Stromal cell of bone marrow (primary cell): ENCODE measurements around the gene GLI2.
A peak's percentile ranks its signal among the peaks of the same experiment; 100 is the strongest.

Source experiments
- DNase-seq: peaks from one replicate; pipeline ENCODE4 v3.0.0-alpha.2; 2012; ENCODE audit warnings: low read depth

The GLI2 gene

DNA sequence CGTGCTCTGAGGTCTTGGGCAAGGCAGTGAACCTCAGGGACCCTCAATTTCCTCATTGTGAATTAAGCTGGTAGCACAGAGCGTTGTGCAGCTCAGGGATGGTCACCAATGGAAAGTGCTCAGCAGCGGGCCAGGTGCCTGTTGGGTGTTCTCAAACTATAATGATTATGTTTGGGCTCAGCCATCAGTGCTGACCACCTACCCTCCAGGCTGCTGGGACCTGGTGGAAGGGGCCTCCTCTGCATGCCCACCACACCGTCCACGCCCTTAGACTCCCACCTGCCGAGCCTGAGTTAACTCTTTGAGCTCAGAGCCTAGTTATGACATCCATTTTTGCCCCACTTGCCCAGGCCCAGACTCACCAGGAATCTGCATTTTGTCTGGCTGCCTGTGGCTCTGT, 35.0 kb downstream of the GLI2 start:
- DNase-seq, result no peak

DNA sequence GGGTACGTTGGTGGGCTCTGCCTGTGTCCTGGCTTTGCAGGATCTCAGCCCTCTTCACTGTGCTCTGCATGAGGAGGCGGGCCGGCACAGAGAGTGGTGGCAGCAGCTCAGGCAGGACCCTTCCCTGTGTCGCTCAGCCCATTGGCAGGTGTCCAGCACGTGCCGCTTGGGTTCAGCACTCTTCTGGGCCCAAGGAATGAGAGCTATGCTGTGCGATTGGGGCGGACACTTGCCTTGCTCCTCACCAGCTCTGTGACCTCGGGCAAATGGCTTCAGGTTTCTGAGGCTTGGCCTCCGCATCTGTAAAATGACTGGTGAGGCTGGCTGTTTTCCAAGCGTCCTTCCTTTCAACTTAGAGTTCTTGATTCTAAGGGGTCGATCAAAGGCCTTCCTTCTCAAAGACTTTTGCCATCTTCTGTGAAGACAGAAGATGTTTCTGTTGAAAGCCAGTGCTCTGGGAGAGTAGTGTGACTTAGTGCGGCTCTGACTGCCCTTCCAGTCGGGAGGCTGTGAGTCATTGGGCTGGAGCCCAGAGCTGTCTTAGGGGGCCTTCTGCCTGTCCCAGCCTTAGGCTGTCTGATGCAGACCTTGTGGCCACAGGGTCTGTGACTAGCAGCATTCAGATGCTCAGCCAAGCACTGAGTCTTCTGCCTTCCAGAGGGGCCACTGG, 35.6 kb downstream of the GLI2 start:
- DNase-seq, result peak; percentile 85

DNA sequence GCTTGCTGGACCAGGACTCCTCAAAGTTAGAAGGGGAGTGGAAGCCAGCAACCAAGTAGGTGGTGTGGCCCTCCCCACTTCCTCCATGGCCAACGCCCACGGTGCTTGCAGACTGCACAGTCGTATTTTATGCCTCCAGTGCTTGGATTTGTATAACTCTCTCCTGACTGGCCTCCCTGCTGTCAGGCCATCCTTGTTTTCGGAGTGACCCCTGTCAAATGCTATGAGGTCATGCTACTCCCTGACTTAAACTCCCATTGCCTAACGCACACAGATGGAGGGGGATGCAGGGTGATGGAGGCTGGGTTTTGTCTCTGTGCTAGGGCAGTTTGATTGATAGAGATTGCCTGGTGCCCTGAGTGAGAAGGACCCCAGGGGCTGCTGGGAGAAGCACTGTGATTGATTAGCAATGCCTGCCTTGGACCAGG, 36.1 kb downstream of the GLI2 start:
- DNase-seq, result no peak

DNA sequence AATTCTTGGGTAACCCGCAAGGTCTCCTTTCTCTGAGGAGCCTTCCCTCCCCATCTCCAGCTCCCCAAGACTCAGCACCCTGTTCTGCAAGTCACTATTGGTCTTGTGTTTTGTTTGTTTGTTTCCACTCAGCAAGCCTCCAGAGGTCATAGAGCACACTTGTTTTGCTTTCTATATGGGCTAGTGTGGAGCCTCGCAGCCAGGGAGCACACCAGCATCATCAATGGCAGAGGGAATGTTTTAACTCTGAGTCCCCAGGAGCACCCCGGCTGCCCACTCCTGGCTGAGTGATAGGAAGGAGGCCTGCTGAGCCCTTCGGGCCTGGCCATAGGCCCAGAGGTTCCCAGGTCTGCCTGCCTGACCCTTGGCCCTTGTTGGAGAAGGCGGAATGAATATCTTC, 36.6 kb downstream of the GLI2 start:
- no peak for DNase-seq

DNA sequence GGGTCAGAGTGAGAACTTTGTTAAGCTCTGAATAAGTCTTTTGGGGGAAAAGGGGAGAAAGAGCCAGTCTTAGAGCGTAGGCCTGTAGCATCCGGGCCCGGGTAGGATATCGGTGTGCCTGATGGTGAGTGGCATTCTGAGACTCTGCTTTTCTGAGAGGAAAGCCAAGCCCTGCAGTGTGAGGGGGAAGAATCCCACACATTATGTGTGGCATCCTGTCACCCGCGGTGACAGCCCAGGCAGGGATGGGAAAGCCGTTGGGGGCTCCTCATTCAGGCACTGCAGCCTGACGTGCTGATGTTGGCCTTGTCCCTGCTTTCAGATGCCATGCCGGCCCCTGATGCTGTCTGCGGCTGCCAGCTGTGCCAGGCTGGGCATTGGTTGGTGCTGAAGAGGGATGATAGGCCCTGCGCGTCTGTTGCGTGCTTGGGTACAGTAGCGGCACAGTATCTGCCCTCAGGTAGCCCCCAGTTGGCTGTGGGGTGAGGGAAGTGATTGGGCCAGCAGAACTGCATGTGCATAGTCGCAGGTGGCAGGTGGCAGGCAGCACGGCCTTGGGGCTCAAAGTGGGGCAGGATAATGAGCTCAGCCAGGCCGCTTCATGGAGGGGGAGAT, 37.6 kb downstream of the GLI2 start:
- DNase-seq, result no peak

DNA sequence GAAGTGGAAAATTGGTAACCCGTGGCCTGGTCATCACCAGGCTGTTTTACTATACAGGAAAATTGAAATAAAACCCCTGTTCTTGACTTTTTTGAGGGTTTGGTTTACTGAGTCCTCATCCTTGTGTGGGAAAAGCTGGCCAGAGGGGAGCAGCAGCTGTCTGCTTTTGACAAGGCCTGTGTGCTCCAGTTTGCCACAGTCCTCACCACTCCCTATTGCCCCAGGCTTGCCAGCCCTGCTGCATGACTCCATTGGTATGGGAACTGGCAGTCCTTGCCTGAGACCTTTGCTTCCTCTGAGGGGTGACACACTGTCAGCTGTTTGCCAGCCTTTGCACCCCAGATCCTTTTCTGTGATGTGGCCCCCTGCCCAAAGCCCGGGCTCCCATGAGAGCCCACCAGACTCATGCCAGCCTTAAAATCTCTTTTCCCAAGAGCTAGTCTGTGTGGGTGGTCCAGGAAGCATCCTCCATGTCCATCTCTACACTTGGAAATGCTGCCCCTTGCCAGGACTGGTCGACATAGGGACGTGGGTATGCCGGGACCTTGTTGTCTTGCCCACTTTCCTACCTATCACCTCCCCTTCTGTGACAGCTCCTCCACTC, 39.0 kb downstream of the GLI2 start:
- no peak for DNase-seq

DNA sequence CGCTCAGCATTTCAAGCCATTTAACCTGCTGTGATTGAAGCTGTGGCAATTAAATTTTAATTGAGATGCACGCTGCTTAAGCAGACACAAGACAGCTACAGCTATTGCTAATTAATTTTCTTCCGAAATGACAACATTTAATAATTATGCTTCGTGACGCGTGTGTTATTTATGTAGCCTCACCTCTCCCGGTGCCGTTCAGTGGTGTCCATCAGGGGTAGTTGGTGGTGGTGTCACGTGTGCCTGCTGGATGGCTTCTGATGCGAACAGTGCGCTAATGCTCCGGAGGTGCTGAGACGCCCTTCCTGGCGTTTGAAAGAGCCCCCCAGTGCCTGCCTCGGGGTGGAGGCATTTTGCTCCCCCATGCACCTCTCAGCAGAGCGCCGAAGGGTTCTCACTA, 39.5 kb downstream of the GLI2 start:
- DNase-seq, result no peak

DNA sequence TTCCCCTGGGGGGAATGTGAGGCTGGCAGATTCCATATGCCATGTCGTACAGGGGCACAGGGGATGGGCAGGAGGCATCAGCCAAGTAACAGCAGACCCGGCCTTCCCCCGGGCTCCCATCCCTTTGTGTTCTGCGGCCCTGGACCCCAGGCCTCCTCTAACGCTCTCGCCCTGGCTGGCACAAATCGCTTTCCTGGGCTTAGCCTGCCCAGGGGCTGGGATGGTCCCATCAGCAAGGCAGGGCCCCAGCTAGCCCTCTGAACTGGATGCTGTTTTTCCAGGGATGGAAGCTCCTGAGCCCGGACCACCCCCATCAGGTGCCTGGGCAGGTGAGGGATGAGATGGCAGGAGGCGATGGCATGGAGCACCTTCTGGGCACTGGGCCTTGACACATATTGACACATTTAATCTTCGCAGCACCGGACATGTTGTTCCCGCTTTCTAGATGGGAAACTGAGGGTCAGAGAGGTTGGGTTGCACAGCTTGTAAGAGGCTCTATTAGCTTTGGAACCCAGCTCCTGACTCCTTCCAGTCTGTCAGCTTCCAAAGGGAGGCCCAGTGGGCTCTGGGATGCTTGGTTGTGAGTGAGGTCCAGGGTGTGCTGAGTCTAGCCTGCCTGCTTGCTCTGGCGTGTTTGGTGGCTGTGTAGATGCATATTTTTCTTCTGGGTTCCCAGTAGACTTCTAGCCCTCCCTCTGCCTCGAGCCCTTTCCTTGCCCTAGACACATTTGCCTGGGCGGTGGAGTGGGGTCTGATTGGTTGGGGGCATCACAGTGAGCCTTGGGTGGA, 40.3 kb downstream of the GLI2 start:
- no peak for DNase-seq

DNA sequence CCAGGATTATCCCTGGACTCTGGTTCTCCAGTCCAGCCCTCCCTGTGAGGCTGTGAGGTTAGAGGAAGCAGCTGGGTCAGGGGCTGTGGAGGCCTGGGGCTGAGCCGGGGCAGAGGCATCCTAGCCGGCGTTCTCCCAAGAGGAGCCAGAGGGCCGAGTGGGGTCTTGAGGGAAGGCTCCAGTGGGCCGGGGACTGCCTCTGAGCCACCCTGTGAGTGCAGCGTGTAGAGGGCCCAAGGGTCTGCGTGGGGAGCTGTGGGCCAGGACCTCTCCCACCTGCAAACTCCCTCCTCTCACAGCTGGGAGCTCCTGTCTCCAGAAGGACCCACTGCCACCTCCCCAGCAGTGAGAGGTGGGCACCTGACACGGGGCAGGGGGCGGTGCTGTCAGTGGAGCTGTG, 41.0 kb downstream of the GLI2 start:
- DNase-seq, result no peak

DNA sequence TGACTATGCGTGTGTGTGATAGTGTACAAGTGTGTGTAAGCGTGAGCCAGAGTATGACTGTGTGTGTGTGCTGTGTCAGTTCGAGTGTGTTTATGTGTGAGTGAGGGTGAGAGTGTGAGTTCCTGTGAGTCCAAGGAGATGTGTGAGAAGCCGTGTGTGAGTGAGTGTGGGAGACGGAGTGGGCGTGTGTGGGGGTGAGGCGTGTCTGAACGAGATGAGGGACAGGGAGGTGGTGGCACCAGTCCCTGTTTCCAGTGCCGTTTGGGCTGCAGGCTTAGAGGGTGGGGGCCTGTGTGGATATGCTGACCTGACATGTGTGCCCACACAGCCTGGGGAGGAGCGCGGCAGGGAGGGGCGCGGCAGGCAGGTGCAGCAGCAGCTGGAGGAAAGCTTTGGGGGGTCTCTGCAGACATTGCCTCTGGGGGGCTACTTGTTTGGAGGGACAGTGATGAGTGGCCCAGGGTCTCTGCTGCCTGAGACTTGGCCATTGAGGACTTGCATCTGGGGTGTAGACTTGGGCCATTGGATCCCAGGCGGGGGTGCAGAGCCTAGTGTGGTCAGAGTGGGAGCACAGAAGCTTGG, 41.6 kb downstream of the GLI2 start:
- DNase-seq, result no peak

DNA sequence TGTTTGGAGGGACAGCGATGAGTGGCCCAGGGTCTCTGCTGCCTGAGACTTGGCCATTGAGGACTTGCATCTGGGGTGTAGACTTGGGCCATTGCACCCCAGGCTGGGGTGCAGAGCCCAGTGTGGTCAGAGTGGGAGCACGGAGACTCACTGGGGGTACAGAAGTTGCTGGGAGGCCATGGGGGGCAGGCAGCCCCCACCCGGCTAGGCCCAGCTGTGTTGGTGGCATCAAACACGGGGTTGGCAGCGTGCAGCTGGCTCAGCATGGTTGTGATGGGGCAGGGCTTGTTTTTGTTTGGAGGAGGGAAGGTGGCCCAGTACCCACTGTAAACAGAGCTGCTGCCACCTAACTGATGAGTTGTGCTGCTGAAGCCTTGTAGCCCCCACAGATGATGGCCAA, 42.1 kb downstream of the GLI2 start:
- DNase-seq, result no peak

DNA sequence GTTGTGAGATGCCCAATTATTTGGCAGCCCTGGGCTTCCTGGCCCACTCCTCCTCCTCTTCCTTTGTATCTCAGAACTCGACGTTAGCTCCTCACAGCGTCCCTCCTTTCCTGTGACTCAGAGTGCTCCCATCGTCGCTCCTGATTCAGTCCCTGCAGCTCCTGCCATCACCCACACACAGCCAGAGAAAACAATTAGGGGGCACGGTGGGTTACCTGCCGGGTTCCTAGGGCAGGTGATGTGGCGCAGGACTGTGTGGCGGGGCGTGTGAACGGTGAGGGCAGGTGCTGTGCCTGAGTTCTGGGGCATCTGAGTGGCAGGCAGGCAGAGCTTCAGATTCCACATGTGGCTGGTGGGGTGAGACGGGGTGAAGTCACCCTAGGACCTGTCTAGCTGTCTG, 42.6 kb downstream of the GLI2 start:
- no peak for DNase-seq

DNA sequence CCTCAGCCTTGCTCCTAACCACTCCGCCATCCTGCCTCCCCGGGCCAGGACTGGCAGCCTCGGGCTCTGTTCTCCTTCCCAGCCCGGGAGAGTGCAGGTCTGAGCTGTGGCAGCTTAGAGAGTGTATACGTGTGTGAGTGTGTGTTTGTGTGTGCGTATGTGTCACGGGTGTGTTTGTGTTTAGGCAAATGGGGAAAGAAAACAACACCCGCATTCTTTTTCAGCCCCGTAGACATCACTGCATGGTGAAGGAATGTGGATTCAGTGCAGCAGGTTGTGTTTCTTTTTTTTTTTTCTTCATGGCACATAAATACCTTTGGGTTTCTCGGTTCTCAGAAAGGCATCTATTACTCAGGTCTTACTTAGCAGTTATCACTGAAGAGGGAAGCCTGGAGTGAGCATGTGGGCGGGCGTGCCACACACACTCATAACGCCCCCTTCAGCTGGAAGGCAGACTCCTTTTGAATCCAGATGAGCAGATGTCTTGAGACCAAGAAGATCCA, 44.2 kb downstream of the GLI2 start:
- no peak for DNase-seq

DNA sequence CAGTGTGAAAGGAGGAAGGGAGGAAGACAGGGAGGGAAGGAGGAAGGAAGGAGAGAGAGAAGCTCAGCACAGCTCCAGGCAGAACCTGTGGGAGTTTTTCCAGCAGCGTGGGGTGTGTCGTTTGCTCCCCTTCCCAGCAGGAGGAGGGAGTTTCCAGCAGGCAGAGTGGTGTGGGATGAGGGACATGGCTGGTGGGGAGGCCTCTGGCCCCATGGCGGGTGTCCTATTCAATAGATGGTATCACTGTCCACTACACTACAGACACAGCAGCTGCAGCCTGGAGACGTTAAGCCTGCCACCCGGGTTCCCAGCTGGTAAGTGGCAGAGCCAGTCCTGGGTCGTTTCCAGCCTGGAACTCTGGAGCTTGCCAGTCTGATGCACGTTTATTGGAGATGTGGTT, 44.7 kb downstream of the GLI2 start:
- no peak for DNase-seq

DNA sequence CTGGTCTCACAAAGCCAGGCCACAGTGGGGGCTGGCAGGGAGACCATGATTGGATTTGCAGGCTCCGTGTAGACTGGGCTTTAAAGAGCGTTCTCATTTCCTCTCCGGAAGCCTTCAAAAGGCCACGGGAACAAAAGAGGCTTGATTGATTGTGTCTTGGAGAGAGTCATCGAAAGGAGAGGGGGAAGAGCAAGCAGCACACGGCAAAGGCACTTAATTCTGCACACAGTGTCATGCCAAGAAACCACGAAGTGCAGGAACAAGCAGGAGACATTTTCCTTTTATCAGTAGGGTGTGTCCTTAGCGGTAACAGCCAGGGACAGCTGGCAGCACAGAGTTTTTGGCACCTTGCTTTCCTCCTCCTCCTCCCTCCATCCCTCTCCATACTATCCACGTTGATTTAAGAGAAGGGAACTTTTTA, 47.7 kb downstream of the GLI2 start:
- no peak for DNase-seq

DNA sequence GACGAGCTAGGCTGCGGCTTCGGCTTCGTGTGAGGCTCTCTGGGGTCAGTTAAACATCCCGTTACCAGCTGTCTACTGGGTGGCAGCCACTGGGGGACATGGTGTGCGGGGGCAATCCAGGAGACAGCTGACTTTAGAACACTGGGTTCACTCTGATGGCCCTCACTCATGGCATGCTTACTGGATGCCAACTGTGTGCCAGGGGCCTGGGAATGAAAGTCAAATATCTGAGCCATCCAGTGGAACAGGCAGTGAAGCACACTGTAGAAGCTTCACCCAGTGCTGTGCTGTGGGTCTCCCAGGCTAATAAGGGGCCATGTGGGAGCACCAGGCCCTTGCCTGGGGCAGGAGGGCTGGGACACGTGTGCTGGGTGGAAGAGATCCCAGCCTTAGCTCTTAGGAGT, 48.3 kb downstream of the GLI2 start:
- no peak for DNase-seq
